GM10266 (cell line): ENCODE results near the gene ATAD2B.
"Not testable (repeated sequence)": the region's sequence is repeated elsewhere in the genome, so short reads cannot be mapped to it uniquely, and the experiment has no call there.

ENCODE experiments used
- DNase-seq: peaks from one replicate; pipeline ENCODE4 v3.0.0; 2012; ENCODE audit errors: extremely low spot score
- TF ChIP-seq, protein P1 (sequence below): IDR thresholded peaks from 2 replicates; pipeline ENCODE4 v1.5.1; 2012; ENCODE audit warnings: mild to moderate bottlenecking, low read depth; ENCODE audit not compliant: control insufficient read depth, insufficient read depth; ENCODE audit errors: missing control alignments

Gene ATAD2B

DNA sequence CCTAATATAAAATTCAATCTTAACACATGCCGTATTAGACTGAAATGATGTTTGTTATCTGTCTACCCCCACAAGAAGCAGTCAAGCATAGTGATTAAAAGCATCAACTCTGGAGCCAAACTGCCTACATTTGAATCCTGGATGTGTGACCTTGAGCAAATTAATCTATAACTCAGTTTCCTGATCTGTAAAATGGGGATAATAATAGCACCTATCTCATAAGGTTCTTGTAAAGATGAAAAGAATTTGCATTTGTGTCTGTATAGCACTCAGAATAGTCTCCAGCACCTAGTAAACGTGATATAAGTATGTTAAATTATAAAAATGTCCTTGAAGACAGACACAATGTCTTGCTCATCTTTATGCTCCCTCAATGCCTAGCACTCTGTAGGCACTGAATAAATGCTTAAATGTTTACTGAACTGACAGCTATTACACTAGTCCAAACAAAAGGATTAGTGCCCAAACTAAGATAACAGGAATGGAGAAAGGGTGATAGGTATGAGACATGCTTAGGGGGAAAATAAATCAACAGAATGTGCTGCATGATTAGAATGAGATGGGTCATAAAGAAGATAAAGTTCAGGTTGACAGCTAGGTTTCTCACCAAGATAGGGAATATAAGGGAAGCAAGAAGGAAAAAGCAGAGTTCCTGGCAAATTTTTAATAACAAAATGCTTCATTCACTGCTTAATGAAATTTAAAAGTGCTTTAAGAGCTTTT lies 180.6 kb downstream of the ATAD2B start:
- TF ChIP-seq, protein P1, sequence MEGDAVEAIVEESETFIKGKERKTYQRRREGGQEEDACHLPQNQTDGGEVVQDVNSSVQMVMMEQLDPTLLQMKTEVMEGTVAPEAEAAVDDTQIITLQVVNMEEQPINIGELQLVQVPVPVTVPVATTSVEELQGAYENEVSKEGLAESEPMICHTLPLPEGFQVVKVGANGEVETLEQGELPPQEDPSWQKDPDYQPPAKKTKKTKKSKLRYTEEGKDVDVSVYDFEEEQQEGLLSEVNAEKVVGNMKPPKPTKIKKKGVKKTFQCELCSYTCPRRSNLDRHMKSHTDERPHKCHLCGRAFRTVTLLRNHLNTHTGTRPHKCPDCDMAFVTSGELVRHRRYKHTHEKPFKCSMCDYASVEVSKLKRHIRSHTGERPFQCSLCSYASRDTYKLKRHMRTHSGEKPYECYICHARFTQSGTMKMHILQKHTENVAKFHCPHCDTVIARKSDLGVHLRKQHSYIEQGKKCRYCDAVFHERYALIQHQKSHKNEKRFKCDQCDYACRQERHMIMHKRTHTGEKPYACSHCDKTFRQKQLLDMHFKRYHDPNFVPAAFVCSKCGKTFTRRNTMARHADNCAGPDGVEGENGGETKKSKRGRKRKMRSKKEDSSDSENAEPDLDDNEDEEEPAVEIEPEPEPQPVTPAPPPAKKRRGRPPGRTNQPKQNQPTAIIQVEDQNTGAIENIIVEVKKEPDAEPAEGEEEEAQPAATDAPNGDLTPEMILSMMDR = no peak
- no peak for DNase-seq

DNA sequence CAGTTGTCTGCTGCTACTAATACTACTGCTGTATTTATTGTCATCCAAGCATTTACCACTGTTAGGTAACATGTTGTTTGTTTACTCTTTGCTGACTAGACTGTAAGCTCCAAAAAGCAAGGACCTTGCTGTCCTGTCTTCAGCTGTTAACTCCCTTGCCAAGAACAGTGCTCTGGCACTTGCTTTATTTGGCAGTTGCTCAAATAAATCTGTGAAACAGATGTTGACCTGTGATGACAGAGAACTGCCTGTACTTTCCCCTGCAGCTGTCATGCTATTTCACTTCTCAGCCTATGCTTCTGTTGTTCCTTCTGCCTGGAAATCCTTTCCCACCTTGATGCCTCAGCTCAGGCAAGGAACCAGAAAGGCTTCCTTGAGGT lies 181.2 kb downstream of the ATAD2B start:
- TF ChIP-seq, protein P1 = no peak
- DNase-seq = no peak

DNA sequence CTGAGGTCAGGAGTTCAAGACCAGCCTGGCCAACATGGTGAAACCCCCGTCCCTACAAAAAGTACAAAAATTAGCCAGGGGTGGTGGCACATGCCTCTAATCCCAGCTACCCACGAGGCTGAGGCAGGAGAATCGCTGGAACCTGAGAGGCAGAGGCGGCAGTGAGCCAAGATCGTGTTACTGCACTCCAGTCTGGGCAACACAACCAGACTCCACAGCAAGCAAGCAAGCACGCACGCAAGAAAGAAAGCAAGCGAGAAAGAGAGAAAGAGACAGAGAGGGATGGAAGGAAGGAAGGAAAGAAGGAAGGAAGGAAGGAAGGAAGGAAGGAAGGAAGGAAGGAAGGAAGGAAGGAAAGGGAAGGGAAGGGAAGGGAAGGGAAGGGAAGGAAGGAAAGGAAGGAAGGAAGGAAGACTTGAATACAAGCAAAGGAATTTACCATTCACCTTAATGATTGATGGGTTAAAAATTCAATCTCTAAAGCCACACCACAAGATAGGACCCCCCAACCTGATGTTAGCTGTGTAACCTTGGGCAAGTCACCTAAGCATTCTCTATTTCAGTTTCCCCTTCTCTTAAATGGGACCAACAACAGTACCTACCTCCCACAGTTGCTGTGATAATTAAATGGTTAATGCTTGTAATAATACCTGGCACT lies 181.7 kb downstream of the ATAD2B start:
- TF ChIP-seq, protein P1 = no peak
- no peak for DNase-seq

DNA sequence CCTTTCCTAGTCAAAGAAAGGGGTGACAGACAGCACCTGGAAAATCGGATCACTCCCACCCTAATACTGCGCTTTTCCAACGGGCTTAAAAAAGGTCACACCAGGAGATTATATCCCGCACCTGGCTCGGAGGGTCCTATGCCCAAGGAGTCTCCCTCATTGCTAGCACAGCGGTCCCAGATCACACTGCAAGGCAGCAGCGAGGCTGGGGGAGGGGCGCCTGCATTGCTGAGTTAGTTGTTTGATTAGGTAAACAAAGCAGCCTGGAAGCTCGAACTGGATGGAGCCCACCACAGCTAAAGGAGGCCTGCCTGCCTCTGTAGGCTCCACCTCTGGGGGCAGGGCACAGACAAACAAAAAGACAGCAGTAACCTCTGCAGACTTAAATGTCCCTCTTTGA lies 190.1 kb downstream of the ATAD2B start:
- DNase-seq = not testable (repeated sequence)

DNA sequence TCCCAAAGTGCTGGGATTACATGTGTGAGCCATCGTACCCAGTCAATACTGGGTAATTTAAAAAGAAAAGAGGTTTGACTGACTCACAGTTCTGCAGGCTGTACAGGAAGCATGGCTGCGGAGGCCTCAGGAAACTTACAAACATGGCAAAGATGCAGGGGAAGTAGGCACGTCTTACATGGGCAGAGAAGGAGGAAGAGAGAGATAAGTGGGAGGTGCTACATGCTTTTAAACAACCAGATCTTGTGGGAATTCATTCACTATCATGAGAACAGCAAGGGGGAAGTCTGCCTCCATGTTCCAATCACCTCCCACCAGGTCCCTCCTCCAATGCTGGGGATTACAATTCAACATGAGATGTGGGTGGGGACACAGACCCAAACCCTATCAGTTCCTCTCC lies 192.5 kb downstream of the ATAD2B start:
- DNase-seq = no peak
- TF ChIP-seq, protein P1 = no peak

DNA sequence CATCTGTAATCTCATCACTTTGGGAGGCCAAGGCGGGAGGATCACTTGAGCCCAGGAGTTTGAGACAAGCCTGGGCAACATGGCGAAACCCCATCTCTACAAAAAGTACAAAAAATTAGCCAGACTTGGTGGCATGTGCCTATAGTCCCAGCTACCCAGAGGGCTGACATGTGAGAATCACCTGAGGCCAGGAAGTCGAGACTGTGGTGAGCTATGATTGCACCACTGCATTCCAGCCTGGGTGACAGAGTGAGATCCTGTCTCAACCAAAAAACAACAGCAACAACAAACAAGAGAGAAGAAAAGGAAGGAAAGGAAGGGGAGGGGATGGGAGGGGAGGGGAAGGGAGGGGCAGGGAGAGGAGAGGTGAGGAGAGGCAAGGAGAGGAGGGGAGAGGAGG lies 203.9 kb downstream of the ATAD2B start:
- DNase-seq = not testable (repeated sequence)

DNA sequence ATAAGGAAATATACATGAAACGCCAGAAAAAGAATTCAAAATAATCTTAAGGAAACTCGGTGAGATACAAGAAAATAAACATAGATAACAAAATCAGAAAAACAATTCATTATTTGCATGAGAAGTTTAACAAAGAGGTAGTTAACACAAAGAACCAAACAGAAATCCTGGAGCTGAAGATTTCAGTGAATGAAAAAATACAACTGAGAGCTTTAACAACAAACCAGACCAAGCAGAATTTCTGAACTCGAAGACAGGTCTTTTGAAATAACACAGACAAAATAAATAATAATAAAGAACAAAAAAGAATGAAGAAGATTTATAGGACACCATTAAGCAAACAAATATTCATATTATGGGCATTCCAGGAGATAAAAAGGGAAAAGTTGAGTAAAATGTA lies 204.7 kb downstream of the ATAD2B start:
- TF ChIP-seq, protein P1 = no peak
- DNase-seq = no peak

DNA sequence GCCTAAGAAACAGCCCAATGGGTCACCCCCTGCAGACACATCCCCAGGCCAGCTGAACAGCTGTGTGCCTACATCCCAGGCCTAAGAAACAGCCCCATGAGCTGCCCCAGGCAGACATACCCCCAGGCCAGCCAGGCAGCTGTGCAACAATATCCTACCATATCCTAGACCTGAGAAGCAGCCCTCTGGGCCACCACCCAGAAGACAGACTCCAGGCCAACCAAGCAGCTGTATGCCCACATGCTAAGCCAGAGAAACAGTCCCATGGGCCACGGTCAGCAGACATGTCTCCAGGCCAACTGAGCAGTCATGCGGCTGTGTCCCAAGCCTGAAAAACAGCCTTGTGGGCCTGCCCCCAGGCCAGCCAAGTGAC lies 205.5 kb downstream of the ATAD2B start:
- DNase-seq = no peak
- TF ChIP-seq, protein P1 = no peak
